Right cardiac atrium (tissue), 5 donors: Measurements from ENCODE around the gene NARS2. TPM values are rescaled to one million over a fixed set of nuclear protein-coding genes. Genes with fewer than 3 reads are reported as not detected.
"Not testable (repeated sequence)": the region's sequence is repeated elsewhere in the genome, so short reads cannot be mapped to it uniquely, and the experiment has no call there.

ENCODE experiments used
- ATAC-seq, 2 donors: fragments of 200-7000 bp; cut with Tn5 transposase; one replicate each; pipeline versions ENCODE4 v1.8.0 to v1.9.1; 2020; ENCODE audit warnings: moderate library complexity in 2 of 2, mild to moderate bottlenecking in 1 of 2
- DNase-seq, 3 donors: peaks; one replicate each; pipeline ENCODE4 v3.0.0-alpha.2; 2020
- H3K27ac ChIP-seq: one replicate; pipeline ENCODE4 v1.5.1; 2013; ENCODE audit warnings: mild to moderate bottlenecking, low read length, control low read depth, moderate library complexity
- H3K27me3 ChIP-seq: one replicate; pipeline ENCODE4 v1.6.1; 2013; ENCODE audit not compliant: control insufficient read depth, insufficient read depth
- H3K4me1 ChIP-seq: one replicate; pipeline ENCODE4 v1.6.1; 2013; ENCODE audit warnings: low read length; ENCODE audit not compliant: control insufficient read depth, insufficient read depth
- H3K4me3 ChIP-seq: one replicate; pipeline ENCODE4 v1.5.1; 2013; ENCODE audit warnings: low read length, control low read depth
- H3K9me3 ChIP-seq: one replicate; pipeline ENCODE4 v1.6.1; 2013; ENCODE audit warnings: low read length; ENCODE audit not compliant: control insufficient read depth
- WGBS: extraction: QIAGEN DNeasy Blood & Tissue Kit; methylation state at CpG from one replicate; pipeline ENCODE4 v1.1.7; 2013; 5-methylcytosine and 5-hydroxymethylcytosine counted together
- intact Hi-C, 4 donors: fragments of 100-400 bp; cut with DNase I; formaldehyde crosslinking; loops; one replicate each; pipeline versions ENCODE4 v1.11.0 to v1.14.0; 2022 to 2023
- polyA plus RNA-seq: library from polyadenylated mRNA; stranded (reverse); fragments of 200-250 nt; gene quantifications from one replicate; pipeline ENCODE4 v1.2.3, GENCODE V29; 2013
- total RNA-seq, 4 donors: library from RNA; stranded (reverse); fragmentation: NEBNext Ultra II Directional; extraction: Animal tissue kit (Norgen Biotek cat#: 25700); gene quantifications; one replicate each; pipeline ENCODE4 v1.2.1, GENCODE V29; 2021
- donor health status: healthy with polysubstance abuse.
- donor health status: DM: no; HTN: yes; CAD: no.
- donor health status: DM: no; HTN: no; CAD: no.
- donor health status: DM: no; HTN: yes; CAD: no; lungs with severe emphysema.
- donor health status: DM: yes; HTN: yes; CAD: no.

The NARS2 gene
- total and polyA plus RNA-seq, 5 donors: 10.2 to 19.1 (median 13.9) TPM

GRCh38 chr11:78478536-78478935, 96.1 kb downstream of the NARS2 start:
- H3K27ac ChIP-seq: no peak overlapping the region
- no peaks in the 10 kb centered on the region for H3K9me3 ChIP-seq
- ATAC-seq: no peak
- intact Hi-C loops: no loop called here
- H3K27me3 ChIP-seq: no peaks in the 10 kb centered on the region
- WGBS: 98% methylated on average over 2 of the region's 2 CpGs
- no peak for DNase-seq
- no peak overlapping the region for H3K4me3 ChIP-seq
- peaks cover 3% of the 10 kb centered on the region for H3K4me1 ChIP-seq

DNA sequence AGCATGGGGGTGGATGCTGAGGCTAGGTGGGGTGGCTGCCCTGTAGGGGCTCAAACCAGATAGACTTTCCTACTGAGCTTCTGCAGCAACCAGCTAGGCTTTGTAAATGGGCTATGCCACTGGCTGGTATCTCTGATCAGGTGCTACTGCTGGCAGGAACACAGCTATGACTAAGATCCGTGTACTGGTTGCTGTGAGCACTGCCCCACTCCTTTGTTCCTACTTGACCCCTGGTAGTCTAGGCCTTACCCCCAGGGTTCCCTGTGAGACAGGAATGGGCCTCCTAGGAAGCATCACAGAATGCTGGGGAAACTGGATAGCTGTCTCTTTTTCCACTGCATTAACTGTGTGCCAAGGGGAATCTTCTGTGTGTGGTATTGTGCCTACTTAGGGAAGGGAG, 98.6 kb downstream of the NARS2 start:
- H3K4me3 ChIP-seq: no peak overlapping the region
- ATAC-seq (no peak), DNase-seq (no peak)
- H3K9me3 ChIP-seq: no peaks in the 10 kb centered on the region
- WGBS: 66% methylated on average over 1 of the region's 1 CpG
- H3K27ac ChIP-seq: no peak overlapping the region
- H3K27me3 ChIP-seq: no peaks in the 10 kb centered on the region
- peaks cover 3% of the 10 kb centered on the region for H3K4me1 ChIP-seq
- intact Hi-C loops: no loop called here

GRCh38 chr11:78474451-78474850, 100.2 kb downstream of the NARS2 start:
- intact Hi-C loops: no loop called here

DNA sequence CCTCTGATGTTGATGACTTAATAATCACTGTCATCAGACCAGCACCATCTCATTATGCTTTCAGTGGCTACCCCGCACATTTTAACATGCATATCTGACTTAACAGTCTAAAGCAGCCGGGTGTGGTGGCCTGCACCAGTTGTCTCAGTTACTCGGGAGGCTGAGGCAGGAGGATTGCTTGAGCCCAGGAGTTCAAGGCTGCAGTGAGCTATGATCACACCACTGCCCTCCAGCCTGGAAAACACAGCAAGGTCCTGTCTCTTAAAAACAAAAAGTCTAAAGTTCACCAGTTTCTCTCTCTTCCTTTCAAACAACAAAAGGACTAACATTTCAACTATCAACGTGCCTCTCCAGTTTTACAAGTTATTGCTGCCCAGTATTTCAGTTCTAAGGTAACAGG, 101.8 kb downstream of the NARS2 start:
- Histone ChIP-seq H3K4me3 (no peak overlapping the region), H3K27ac (no peak overlapping the region), H3K27me3 (no peaks in the 10 kb centered on the region), H3K4me1 (peaks cover 3% of the 10 kb centered on the region), H3K9me3 (no peaks in the 10 kb centered on the region)
- intact Hi-C loops: no loop called here
- WGBS: 95% methylated on average over 4 of the region's 4 CpGs
- no peak for DNase-seq
- ATAC-seq: no peak

More at GRCh38 chr11:78474451-78474850, 100.2 kb downstream of the NARS2 start:
- DNase-seq: no peak
- no peaks in the 10 kb centered on the region for H3K27me3 ChIP-seq
- ATAC-seq: no peak
- peaks cover 3% of the 10 kb centered on the region for H3K4me1 ChIP-seq
- H3K27ac ChIP-seq: no peak overlapping the region
- no peak overlapping the region for H3K4me3 ChIP-seq
- no peaks in the 10 kb centered on the region for H3K9me3 ChIP-seq

GRCh38 chr11:78472382-78472781, 102.3 kb downstream of the NARS2 start:
- intact Hi-C loops: no loop called here
- Histone ChIP-seq H3K27me3 (no peaks in the 10 kb centered on the region), H3K9me3 (no peaks in the 10 kb centered on the region), H3K27ac (no peak overlapping the region), H3K4me3 (no peak overlapping the region), H3K4me1 (peaks cover 3% of the 10 kb centered on the region)
- no peak for ATAC-seq
- WGBS: 95% methylated on average over 3 of the region's 3 CpGs
- DNase-seq: no peak

DNA sequence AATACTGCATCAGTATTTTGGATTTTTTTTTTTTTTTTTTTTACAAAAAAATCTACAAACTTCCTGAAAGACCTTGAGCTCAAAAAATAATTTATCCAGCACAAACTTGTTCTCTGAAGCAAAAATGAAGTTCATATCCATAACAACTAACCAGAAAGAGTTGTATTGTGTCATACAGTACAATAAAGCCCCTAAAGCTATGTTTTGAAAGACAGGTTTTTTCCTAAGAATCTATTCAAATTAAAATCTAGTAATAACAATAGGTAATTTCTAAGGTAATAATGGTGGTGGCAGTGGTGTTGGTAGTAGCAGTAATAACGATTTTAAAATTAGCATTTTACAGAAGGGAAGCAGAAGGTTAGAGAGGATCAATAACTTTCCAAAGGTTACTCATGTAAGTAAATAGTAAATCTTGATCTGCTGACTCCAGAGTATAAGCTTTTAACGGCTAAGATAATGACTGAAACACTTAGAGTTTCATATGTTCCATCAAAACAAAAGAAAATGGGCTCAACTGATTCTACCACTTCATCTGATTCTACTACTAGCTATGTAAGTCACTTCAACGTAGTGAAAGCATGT, 103.7 kb downstream of the NARS2 start:
- Histone ChIP-seq H3K9me3 (no peaks in the 10 kb centered on the region), H3K27ac (no peak overlapping the region), H3K27me3 (no peaks in the 10 kb centered on the region), H3K4me1 (peaks cover under 1% of the 10 kb centered on the region), H3K4me3 (no peak overlapping the region)
- WGBS: 86% methylated on average over 3 of the region's 3 CpGs
- ATAC-seq: no peak
- no peak for DNase-seq
- intact Hi-C loops: no loop called here

DNA sequence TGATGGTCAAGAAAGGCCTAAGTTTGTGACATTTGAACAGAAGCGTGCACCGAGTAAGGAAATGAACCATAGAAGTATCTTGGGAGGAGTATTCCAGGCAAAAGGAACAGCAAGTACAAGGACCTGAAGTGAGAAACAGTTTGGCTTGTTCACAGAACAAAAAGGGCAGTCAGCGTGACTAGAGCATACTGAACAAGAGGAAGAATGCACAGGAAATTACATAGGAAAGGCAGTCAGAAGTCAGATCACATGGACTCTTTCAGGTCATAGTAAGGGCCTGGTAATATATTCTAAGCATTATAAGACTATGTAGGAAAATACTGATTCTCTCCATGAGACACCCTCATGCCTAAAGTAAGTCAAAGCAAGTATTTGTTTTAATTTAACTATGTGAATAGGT, 104.8 kb downstream of the NARS2 start:
- Histone ChIP-seq H3K4me3 (no peak overlapping the region), H3K4me1 (no peaks in the 10 kb centered on the region), H3K27ac (no peak overlapping the region), H3K27me3 (no peaks in the 10 kb centered on the region), H3K9me3 (no peaks in the 10 kb centered on the region)
- 84% methylated on average over 3 of the region's 3 CpGs for WGBS
- intact Hi-C loops: no loop called here
- no peak for DNase-seq
- no peak for ATAC-seq

GRCh38 chr11:78467931-78468330, 106.7 kb downstream of the NARS2 start:
- 84% methylated on average over 4 of the region's 4 CpGs for WGBS
- intact Hi-C loops: no loop called here
- ATAC-seq (no peak), DNase-seq (no peak)
- H3K27me3 ChIP-seq: no peaks in the 10 kb centered on the region
- H3K4me1 ChIP-seq: no peaks in the 10 kb centered on the region
- H3K27ac ChIP-seq: no peak overlapping the region
- H3K9me3 ChIP-seq: no peaks in the 10 kb centered on the region
- H3K4me3 ChIP-seq: no peak overlapping the region

DNA sequence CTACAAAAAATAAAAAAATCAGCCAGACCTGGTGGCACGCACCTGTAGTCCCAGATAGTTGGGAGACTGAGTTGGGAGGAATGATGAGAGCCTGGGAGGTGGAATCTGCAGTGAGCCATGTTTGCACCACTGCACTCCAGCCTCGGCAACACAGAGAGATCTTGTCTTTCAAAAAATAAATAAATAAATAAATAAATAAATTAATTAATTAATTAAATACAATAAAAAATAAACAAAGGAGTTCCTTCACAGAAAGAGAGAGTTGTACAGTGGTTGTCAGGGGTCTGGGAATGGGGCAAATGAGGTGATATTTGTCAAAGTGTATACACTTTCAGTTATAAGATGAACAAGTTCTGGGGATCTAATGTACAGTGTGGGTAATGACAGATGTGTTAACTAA, 107.3 kb downstream of the NARS2 start:
- H3K4me3 ChIP-seq: no peak overlapping the region
- DNase-seq (no peak), ATAC-seq (no peak)
- 96% methylated on average over 2 of the region's 2 CpGs for WGBS
- intact Hi-C loops: no loop called here
- H3K9me3 ChIP-seq: no peaks in the 10 kb centered on the region
- H3K4me1 ChIP-seq: no peaks in the 10 kb centered on the region
- H3K27me3 ChIP-seq: no peaks in the 10 kb centered on the region
- no peak overlapping the region for H3K27ac ChIP-seq

DNA sequence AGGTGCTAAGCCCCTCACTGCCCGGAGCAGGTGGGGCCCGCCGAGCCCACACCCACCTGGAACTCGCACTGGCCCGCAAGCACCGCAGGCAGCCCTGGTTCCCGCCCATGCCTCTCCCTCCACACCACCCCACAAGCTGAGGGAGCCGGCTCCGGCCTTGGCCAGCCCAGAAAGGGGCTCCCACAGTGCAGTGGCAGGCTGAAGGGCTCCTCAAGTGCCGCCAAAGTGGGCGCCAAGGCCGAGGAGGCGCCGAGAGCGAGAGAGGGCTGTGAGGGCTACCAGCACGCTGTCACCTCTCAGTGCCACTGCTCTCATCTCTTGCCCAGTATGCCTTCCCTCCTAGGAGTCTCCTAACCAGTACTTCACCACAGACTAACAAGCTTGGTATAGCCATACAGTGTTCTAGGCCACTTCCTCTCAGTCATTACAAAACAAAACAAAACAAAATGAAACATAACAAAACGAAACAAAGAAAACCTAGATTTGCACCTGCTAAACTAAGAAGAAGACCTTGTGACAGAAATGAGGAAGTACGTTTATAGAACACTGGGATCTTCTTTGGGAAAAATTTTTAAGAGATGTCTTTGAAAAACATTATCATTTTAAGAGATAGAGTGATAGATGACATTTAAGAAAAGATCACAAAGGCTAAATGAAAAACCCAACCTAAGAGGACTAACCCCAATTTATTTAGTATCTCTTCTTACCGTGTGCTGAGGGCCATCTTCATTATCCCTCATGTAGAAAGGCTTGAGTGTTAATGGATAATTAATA, 109.3 kb downstream of the NARS2 start:
- Histone ChIP-seq H3K4me1 (no peaks in the 10 kb centered on the region), H3K27me3 (no peaks in the 10 kb centered on the region), H3K9me3 (no peaks in the 10 kb centered on the region), H3K27ac (no peak overlapping the region), H3K4me3 (no peak overlapping the region)
- DNase-seq: peak in 1 of 3 donors; percentile 47
- intact Hi-C loops: no loop called here
- WGBS: 96% methylated on average over 19 of the region's 19 CpGs
- ATAC-seq: no peak

DNA sequence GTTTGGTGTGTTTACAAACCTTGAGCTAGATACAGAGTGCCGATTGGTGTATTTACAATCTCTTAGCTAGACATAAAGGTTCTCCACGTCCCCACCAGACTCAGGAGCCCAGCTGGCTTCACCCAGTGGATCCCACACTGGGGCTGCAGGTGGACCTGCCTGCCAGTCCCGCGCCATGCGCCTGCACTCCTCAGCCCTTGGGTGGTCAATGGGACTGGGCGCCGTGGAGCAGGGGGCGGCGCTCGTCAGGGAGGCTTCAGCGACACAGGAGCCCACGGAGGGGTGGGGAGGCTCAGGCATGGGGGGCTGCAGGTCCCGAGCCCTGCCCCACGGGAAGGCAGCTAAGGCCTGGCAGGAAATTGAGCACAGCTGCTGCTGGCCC, 109.9 kb downstream of the NARS2 start:
- not testable (repeated sequence) for DNase-seq

More for the DNA sequence above, 109.9 kb downstream of the NARS2 start:
- 98% methylated on average over 14 of the region's 14 CpGs for WGBS
- H3K4me1 ChIP-seq, H3K9me3 ChIP-seq, intact Hi-C loops, H3K27ac ChIP-seq, H3K4me3 ChIP-seq, H3K27me3 ChIP-seq, ATAC-seq: not testable (repeated sequence)
